SJSA1 (cell line): ENCODE results near the gene CAPS. TPM values are rescaled to one million over a fixed set of nuclear protein-coding genes. Genes with fewer than 3 reads are reported as not detected.

Experiments
- total RNA-seq: library from RNA; depleted of rRNA; stranded (reverse); fragments of >200 nt; shearing (Covaris generic); gene quantifications from 2 replicates; pipeline ENCODE4 v1.2.3, GENCODE V29; 2014; rRNA removed

The CAPS gene
- total RNA-seq, 1 experiment from 2014 or later = 1.4 TPM

Other genes starting within 250 kb of the CAPS start
- 48.9 and 58.3 TPM in 2 replicates for gene MICOS13, start 233.7 kb upstream of the CAPS start, total RNA-seq
- gene HSD11B1L, start 233.2 kb upstream of the CAPS start, total RNA-seq = 2.1 and 5.2 TPM in 2 replicates
- 527 and 600 TPM in 2 replicates for gene RPL36, start 224.0 kb upstream of the CAPS start, total RNA-seq
- gene LONP1, start 194.1 kb upstream of the CAPS start, total RNA-seq = 95.6 and 116 TPM in 2 replicates
- not detected in 2 replicates for gene CATSPERD, start 193.6 kb upstream of the CAPS start, total RNA-seq
- 0.76 and 2.0 TPM in 2 replicates for gene PRR22, start 129.5 kb upstream of the CAPS start, total RNA-seq
- gene DUS3L, start 123.1 kb upstream of the CAPS start, total RNA-seq = 35.6 and 52.5 TPM in 2 replicates
- 17.6 and 32.9 TPM in 2 replicates for gene NRTN, start 109.2 kb upstream of the CAPS start, total RNA-seq
- gene FUT6, start 74.6 kb upstream of the CAPS start, total RNA-seq = not detected in 2 replicates
- not detected in 2 replicates for gene FUT3, start 62.8 kb upstream of the CAPS start, total RNA-seq
- not detected in 2 replicates for gene FUT5, start 43.7 kb upstream of the CAPS start, total RNA-seq
- gene NDUFA11, start 10.5 kb upstream of the CAPS start, total RNA-seq = 385 and 703 TPM in 2 replicates
- 1.9 and 3.2 TPM in 2 replicates for gene VMAC, start 9.4 kb upstream of the CAPS start, total RNA-seq
- gene RANBP3, start 63.9 kb downstream of the CAPS start, total RNA-seq = 81.2 and 88.1 TPM in 2 replicates
- 9.7 and 13.1 TPM in 2 replicates for gene RFX2, start 196.2 kb downstream of the CAPS start, total RNA-seq
- not detected in 2 replicates for gene ACSBG2, start 221.4 kb downstream of the CAPS start, total RNA-seq